HepG2 (cell line): ENCODE data around the gene PLA2G2E. TPM values are rescaled to one million over a fixed set of nuclear protein-coding genes. Genes with fewer than 3 reads are reported as not detected.
"Not testable (repeated sequence)": the region's sequence is repeated elsewhere in the genome, so short reads cannot be mapped to it uniquely, and the experiment has no call there.

Experiments used
- AHDC1 ChIP-seq: sonication (generic); formaldehyde crosslinking; IDR thresholded peaks from 2 replicates; pipeline ENCODE4 v1.5.1; 2020; ENCODE audit warnings: mild to moderate bottlenecking, missing genetic modification reagents, borderline replicate concordance
- ELF3 ChIP-seq: IDR thresholded peaks from 2 replicates; pipeline ENCODE4 v1.6.1; 2016; ENCODE audit warnings: missing genetic modification reagents, missing compliant biosample characterization
- EP300 ChIP-seq, 3 experiments: sonication (generic) in 1 of 3; formaldehyde crosslinking in 1 of 3; IDR thresholded peaks; 2 replicates each; pipeline versions ENCODE4 v1.5.1 to v1.6.1; 2011 to 2020; ENCODE audit warnings: low read depth in 2 of 3, low read length in 2 of 3, borderline replicate concordance in 1 of 3, improper control_type of control experiment in 1 of 3, mild to moderate bottlenecking in 1 of 3, missing genetic modification reagents in 1 of 3, moderate library complexity in 1 of 3
- FOSL2 ChIP-seq: sonication (generic); formaldehyde crosslinking; IDR thresholded peaks from 2 replicates; pipeline ENCODE4 v1.4.0; 2020; ENCODE audit warnings: missing genetic modification reagents
- FOXA1 ChIP-seq, 2 experiments: fragments of 450-650 bp in 1 of 2; sonication (generic) in 1 of 2; formaldehyde crosslinking in 1 of 2; IDR thresholded peaks; 2 replicates each; pipeline versions ENCODE4 v1.4.0 to v1.6.1; 2016 to 2020; ENCODE audit warnings: missing genetic modification reagents in 1 of 2
- FOXA3 ChIP-seq: IDR thresholded peaks from 2 replicates; pipeline ENCODE4 v1.6.1; 2016; ENCODE audit warnings: missing genetic modification reagents, missing compliant biosample characterization
- FOXO1 ChIP-seq: sonication (generic); formaldehyde crosslinking; IDR thresholded peaks from 2 replicates; pipeline ENCODE4 v1.4.0; 2020; ENCODE audit warnings: missing genetic modification reagents
- FOXP1 ChIP-seq, 2 experiments: fragments of 450-650 bp in 1 of 2; IDR thresholded peaks; 2 replicates each; pipeline ENCODE4 v1.6.1; 2017 to 2018; ENCODE audit warnings: antibody characterized with exemption in 1 of 2
- HMG20A ChIP-seq: IDR thresholded peaks from 2 replicates; pipeline ENCODE4 v1.6.1; 2016; ENCODE audit warnings: borderline replicate concordance
- LCORL ChIP-seq, 2 experiments: fragments of 450-650 bp in 1 of 2; sonication (generic) in 1 of 2; formaldehyde crosslinking in 1 of 2; IDR thresholded peaks; 2 replicates each; pipeline versions ENCODE4 v1.5.0 to v1.6.1; 2017 to 2020; ENCODE audit warnings: antibody characterized with exemption in 1 of 2, missing genetic modification reagents in 1 of 2
- NR2F6 ChIP-seq, 2 experiments: IDR thresholded peaks; 2 replicates each; pipeline ENCODE4 v1.6.1; 2016; ENCODE audit warnings: antibody characterized with exemption in 1 of 2, mild to moderate bottlenecking in 1 of 2
- PAXIP1 ChIP-seq: sonication (generic); formaldehyde crosslinking; conservative IDR thresholded peaks from 2 replicates; pipeline ENCODE4 v1.4.0; 2020; ENCODE audit warnings: mild to moderate bottlenecking, missing genetic modification reagents, moderate library complexity
- POLR2G ChIP-seq: fragments of 200-400 bp; formaldehyde crosslinking; IDR thresholded peaks from 2 replicates; pipeline ENCODE4 v1.6.1; 2018; ENCODE audit warnings: mild to moderate bottlenecking, low read depth, low read length, moderate library complexity
- RARA ChIP-seq: IDR thresholded peaks from 2 replicates; pipeline ENCODE4 v1.6.1; 2016; ENCODE audit warnings: missing genetic modification reagents, missing compliant biosample characterization
- RXRB ChIP-seq: IDR thresholded peaks from 2 replicates; pipeline ENCODE4 v1.6.1; 2016; ENCODE audit warnings: borderline replicate concordance, missing genetic modification reagents, missing compliant biosample characterization
- SAP130 ChIP-seq: IDR thresholded peaks from 2 replicates; pipeline ENCODE4 v1.6.1; 2016; ENCODE audit warnings: low read depth
- SP5 ChIP-seq: IDR thresholded peaks from 2 replicates; pipeline ENCODE4 v1.6.1; 2016; ENCODE audit warnings: low read depth, borderline replicate concordance
- ZNF503 ChIP-seq: sonication (generic); formaldehyde crosslinking; IDR thresholded peaks from 2 replicates; pipeline ENCODE4 v1.4.0; 2020; ENCODE audit warnings: missing genetic modification reagents
- ZNF644 ChIP-seq: IDR thresholded peaks from 2 replicates; pipeline ENCODE4 v1.6.1; 2016; ENCODE audit warnings: low read depth
- polyA plus RNA-seq, 8 experiments: library from polyadenylated mRNA; depleted of rRNA in 3 of 8; stranded (reverse) in 7 of 8; unstranded in 1 of 8; fragments of >200 nt; fragmentation: Illumina TruSeq in 4 of 8; extraction: Trizol in 4 of 8; gene quantifications; 2 replicates each; pipeline versions ENCODE4 v1.2.1 to v1.2.3, GENCODE V29; 2011 to 2016; ENCODE audit warnings: low read depth in 4 of 8, missing spikeins in 1 of 8, mixed read lengths in 1 of 8; ENCODE audit not compliant: insufficient read depth in 1 of 8
- total RNA-seq, 5 experiments: library from RNA; depleted of rRNA; stranded (reverse); fragments of >200 nt; fragmentation: Illumina TruSeq; extraction: Trizol; gene quantifications; 2 replicates each; pipeline ENCODE4 v1.2.3, GENCODE V29; 2016; ENCODE audit warnings: low read depth in 1 of 5

Gene PLA2G2E
- total and polyA plus RNA-seq, 2 of the 13 experiments (the other 11 are each of a cell fraction or from before 2014, with no cell fraction given), result not detected

- peak; percentile 56; the same call in 1 of the 2 replicates for TF ChIP-seq SAP130 (CRISPR knock-in tag)
- not testable (repeated sequence) for TF ChIP-seq LCORL, FOXP1, NR2F6, FOXA1 (IDR thresholded peaks at IDR 0.05)
- peak; percentile 41; the same call in 1 of the 2 replicates for TF ChIP-seq LCORL (CRISPR knock-in tag; IDR thresholded peaks at IDR 0.05)
- peak; percentile 50; the same call in 1 of the 2 replicates for TF ChIP-seq FOXO1
- peak; percentile 74 for TF ChIP-seq FOXP1 (CRISPR knock-in tag; IDR thresholded peaks at IDR 0.05)
- TF ChIP-seq ELF3 (CRISPR knock-in tag), result 0 out of 2 replicates have a peak, but pooled peaks have one; percentile 13
- TF ChIP-seq ZNF644 (CRISPR knock-in tag), result 0 out of 2 replicates have a peak, but pooled peaks have one; percentile 9
- peak; percentile 20; the same call in 1 of the 2 replicates for TF ChIP-seq ZNF503 (CRISPR knock-in tag)
- peak; percentile 63 for TF ChIP-seq AHDC1 (CRISPR knock-in tag)
- peak; percentile 37; the same call in 1 of the 2 replicates for TF ChIP-seq HMG20A (CRISPR knock-in tag)
- TF ChIP-seq FOXA3 (CRISPR knock-in tag), result peak; percentile 81
- peak; percentile 42; the same call in 1 of the 2 replicates for TF ChIP-seq NR2F6 (CRISPR knock-in tag; IDR thresholded peaks at IDR 0.05)
- TF ChIP-seq PAXIP1 (CRISPR knock-in tag), result peak; percentile 88
- TF ChIP-seq FOXA1 (CRISPR knock-in tag; IDR thresholded peaks at IDR 0.05), result peak; percentile 73
- peak; percentile 35; the same call in 1 of the 2 replicates for TF ChIP-seq RXRB (CRISPR knock-in tag)
- peak in 1 of 2 experiments; percentile 84; a peak in 2 of 4 replicates for TF ChIP-seq EP300 (IDR thresholded peaks at IDR 0.05; ENCODE audit: low read depth in 2 of 2, low read length in 2 of 2)
- peak; percentile 62; the same call in 1 of the 2 replicates for TF ChIP-seq EP300 (CRISPR knock-in tag; IDR thresholded peaks at IDR 0.05; ENCODE audit: borderline replicate concordance)
- peak; percentile 14; the same call in 1 of the 2 replicates for TF ChIP-seq FOSL2
- peak; percentile 37; the same call in 1 of the 2 replicates for TF ChIP-seq RARA (CRISPR knock-in tag)
- peak; percentile 50; the same call in 1 of the 2 replicates for TF ChIP-seq POLR2G
- peak; percentile 28; the same call in 1 of the 2 replicates for TF ChIP-seq SP5 (CRISPR knock-in tag)
These were observed 3.7 kb upstream of the PLA2G2E start (continued) for GRCh38 chr1:19927130-19927421.
